Urinary bladder (tissue), 4 donors: ENCODE measurements around the gene SORCS1. TPM values are rescaled to one million over a fixed set of nuclear protein-coding genes. Genes with fewer than 3 reads are reported as not detected.

Experiments
- DNase-seq: peaks from one replicate; pipeline ENCODE4 v3.0.0-alpha.2; 2015; ENCODE audit errors: extremely low spot score
- H3K27ac ChIP-seq: one replicate; pipeline ENCODE4 v1.5.1; 2013; ENCODE audit warnings: low read depth, mild to moderate bottlenecking, moderate library complexity
- H3K36me3 ChIP-seq: one replicate; pipeline ENCODE4 v1.6.1; 2013; ENCODE audit warnings: mild to moderate bottlenecking, moderate library complexity; ENCODE audit not compliant: insufficient read depth
- H3K4me1 ChIP-seq: one replicate; pipeline ENCODE4 v1.6.1; 2013; ENCODE audit warnings: mild to moderate bottlenecking, moderate library complexity; ENCODE audit not compliant: insufficient read depth
- H3K4me3 ChIP-seq: one replicate; pipeline ENCODE4 v1.5.1; 2013; ENCODE audit warnings: low read depth, low read length
- WGBS: extraction: QIAGEN DNeasy Blood & Tissue Kit; methylation state at CpG from one replicate; pipeline ENCODE4 v1.1.7; 2013; 5-methylcytosine and 5-hydroxymethylcytosine counted together
- polyA plus RNA-seq: library from polyadenylated mRNA; stranded (reverse); fragments of 200-250 nt; gene quantifications from one replicate; pipeline ENCODE4 v1.2.3, GENCODE V29; 2013
- total RNA-seq: library from RNA; depleted of rRNA; stranded (reverse); fragments of >200 nt; gene quantifications from one replicate; pipeline ENCODE4 v1.2.3, GENCODE V29; 2014
- donor health status: healthy with polysubstance abuse.
- donor health status: healthy.

SORCS1 gene
- total and polyA plus RNA-seq, 2 donors, result 9.3 to 14.8 TPM

- no peak overlapping the region for H3K4me3 ChIP-seq
- WGBS, result 75% methylated on average over 5 of the region's 5 CpGs
- no peak for DNase-seq
Measured at GRCh38 chr10:106570268-106570667, 594.2 kb downstream of the SORCS1 start.

GRCh38 chr10:106567629-106568028 lies 596.9 kb downstream of the SORCS1 start:
- no peak for DNase-seq

More at GRCh38 chr10:106570268-106570667, 594.2 kb downstream of the SORCS1 start:
- H3K36me3 ChIP-seq, result no peaks in the 10 kb centered on the region
- H3K4me1 ChIP-seq, result no peaks in the 10 kb centered on the region
- no peak overlapping the region for H3K27ac ChIP-seq

GRCh38 chr10:106566873-106567272 lies 597.6 kb downstream of the SORCS1 start:
- no peak for DNase-seq

More at GRCh38 chr10:106567629-106568028, 596.9 kb downstream of the SORCS1 start:
- WGBS, result 94% methylated on average over 4 of the region's 4 CpGs
- Histone ChIP-seq H3K4me1 (no peaks in the 10 kb centered on the region), H3K36me3 (no peaks in the 10 kb centered on the region), H3K4me3 (no peak overlapping the region), H3K27ac (no peak overlapping the region)

GRCh38 chr10:106565546-106565945 lies 599.0 kb downstream of the SORCS1 start:
- WGBS, result 93% methylated on average over 3 of the region's 3 CpGs
- no peak for DNase-seq
- no peaks in the 10 kb centered on the region for H3K36me3 ChIP-seq
- H3K4me3 ChIP-seq, result no peak overlapping the region
- no peak overlapping the region for H3K27ac ChIP-seq
- no peaks in the 10 kb centered on the region for H3K4me1 ChIP-seq

More at GRCh38 chr10:106566873-106567272, 597.6 kb downstream of the SORCS1 start:
- 42% methylated on average over 3 of the region's 3 CpGs for whole genome bisulfite sequencing
- no peaks in the 10 kb centered on the region for H3K36me3 ChIP-seq
- no peaks in the 10 kb centered on the region for H3K4me1 ChIP-seq
- H3K27ac ChIP-seq, result no peak overlapping the region
- H3K4me3 ChIP-seq, result no peak overlapping the region

- no peak overlapping the region for H3K27ac ChIP-seq
- WGBS, result 69% methylated on average over 3 of the region's 3 CpGs
- no peaks in the 10 kb centered on the region for H3K36me3 ChIP-seq
- no peak for DNase-seq
- H3K4me1 ChIP-seq, result no peaks in the 10 kb centered on the region
- H3K4me3 ChIP-seq, result no peak overlapping the region
Measured at GRCh38 chr10:106563384-106563783, 601.1 kb downstream of the SORCS1 start.

- H3K36me3 ChIP-seq, result no peaks in the 10 kb centered on the region
- H3K27ac ChIP-seq, result no peak overlapping the region
- no peaks in the 10 kb centered on the region for H3K4me1 ChIP-seq
- no peak for DNase-seq
- 92% methylated on average over 5 of the region's 5 CpGs for WGBS
- H3K4me3 ChIP-seq, result no peak overlapping the region
Measured at GRCh38 chr10:106560925-106561640, 603.4 kb downstream of the SORCS1 start.

- Histone ChIP-seq H3K4me1 (no peaks in the 10 kb centered on the region), H3K36me3 (no peaks in the 10 kb centered on the region), H3K4me3 (no peak overlapping the region), H3K27ac (no peak overlapping the region)
- WGBS, result 87% methylated on average over 3 of the region's 3 CpGs
- DNase-seq, result no peak
Measured at GRCh38 chr10:106559442-106559841, 605.1 kb downstream of the SORCS1 start.

GRCh38 chr10:106557951-106558733 lies 606.4 kb downstream of the SORCS1 start:
- WGBS, result 46% methylated on average over 7 of the region's 7 CpGs
- no peak overlapping the region for H3K27ac ChIP-seq
- no peak for DNase-seq
- H3K36me3 ChIP-seq, result no peaks in the 10 kb centered on the region
- no peaks in the 10 kb centered on the region for H3K4me1 ChIP-seq
- no peak overlapping the region for H3K4me3 ChIP-seq

GRCh38 chr10:106557053-106557452 lies 607.5 kb downstream of the SORCS1 start:
- Histone ChIP-seq H3K27ac (no peak overlapping the region), H3K4me1 (no peaks in the 10 kb centered on the region), H3K4me3 (no peak overlapping the region), H3K36me3 (no peaks in the 10 kb centered on the region)
- no peak for DNase-seq

- DNase-seq, result no peak
- WGBS, result 67% methylated on average over 2 of the region's 2 CpGs
- Histone ChIP-seq H3K27ac (no peak overlapping the region), H3K36me3 (no peaks in the 10 kb centered on the region), H3K4me1 (no peaks in the 10 kb centered on the region), H3K4me3 (no peak overlapping the region)
Measured at GRCh38 chr10:106555599-106555998, 608.9 kb downstream of the SORCS1 start.

- DNase-seq, result no peak
- Histone ChIP-seq H3K4me3 (no peak overlapping the region), H3K36me3 (no peaks in the 10 kb centered on the region), H3K27ac (no peak overlapping the region), H3K4me1 (no peaks in the 10 kb centered on the region)
- 78% methylated on average over 4 of the region's 4 CpGs for WGBS
Measured at GRCh38 chr10:106551501-106552062, 612.9 kb downstream of the SORCS1 start.

- Histone ChIP-seq H3K36me3 (no peaks in the 10 kb centered on the region), H3K4me1 (no peaks in the 10 kb centered on the region), H3K27ac (no peak overlapping the region), H3K4me3 (no peak overlapping the region)
- 78% methylated on average over 6 of the region's 6 CpGs for WGBS
- DNase-seq, result no peak
Measured at GRCh38 chr10:106548832-106549231, 615.7 kb downstream of the SORCS1 start.

- no peak overlapping the region for H3K27ac ChIP-seq
- WGBS, result 89% methylated on average over 7 of the region's 7 CpGs
- H3K4me1 ChIP-seq, result no peaks in the 10 kb centered on the region
- no peak overlapping the region for H3K4me3 ChIP-seq
- H3K36me3 ChIP-seq, result no peaks in the 10 kb centered on the region
- no peak for DNase-seq
Measured at GRCh38 chr10:106547047-106547635, 617.4 kb downstream of the SORCS1 start.
